Stimulated activated CD4-positive, alpha-beta T cell treated with anti-CD3 and anti-CD28 coated beads, Interleukin-1b, Interleukin-23, amount 100 ng/mL, for 1 hour (primary cell): Measurements from ENCODE around the gene HSD3B2.

Source experiments
- DNase-seq, 2 donors: peaks; one replicate each; pipeline ENCODE4 v3.0.0-alpha.2; 2020; ENCODE audit warnings: low read depth in 2 of 2

The HSD3B2 gene

GRCh38 chr1:119463569-119463968 lies 48.6 kb downstream of the HSD3B2 start:
- DNase-seq: no peak

- DNase-seq: no peak
These were observed 51.5 kb downstream of the HSD3B2 start for GRCh38 chr1:119466445-119466844.

GRCh38 chr1:119467219-119467618 lies 52.3 kb downstream of the HSD3B2 start:
- no peak for DNase-seq

GRCh38 chr1:119467857-119468668 lies 53.1 kb downstream of the HSD3B2 start:
- DNase-seq: no peak

- no peak for DNase-seq
These were observed 54.8 kb downstream of the HSD3B2 start for GRCh38 chr1:119469741-119470140.

GRCh38 chr1:119470377-119470776 lies 55.4 kb downstream of the HSD3B2 start:
- DNase-seq: no peak

GRCh38 chr1:119470958-119471357 lies 56.0 kb downstream of the HSD3B2 start:
- no peak for DNase-seq

GRCh38 chr1:119471566-119471965 lies 56.6 kb downstream of the HSD3B2 start:
- DNase-seq: no peak

GRCh38 chr1:119472080-119472818 lies 57.3 kb downstream of the HSD3B2 start:
- no peak for DNase-seq
